SJSA1 (cell line): ENCODE measurements around the gene ADAT2. TPM values are rescaled to one million over a fixed set of nuclear protein-coding genes. Genes with fewer than 3 reads are reported as not detected.
"Not testable (repeated sequence)": the region's sequence is repeated elsewhere in the genome, so short reads cannot be mapped to it uniquely, and the experiment has no call there.

Experiments used
- DNase-seq, 2 experiments: peaks; one replicate each; pipeline ENCODE4 v3.0.0-alpha.2; 2015 to 2020; ENCODE audit warnings: low spot score in 2 of 2, low read depth in 1 of 2
- H3K27ac ChIP-seq: fragments of 250-450 bp; sonication (Bioruptor Pico); 2 replicates; pipeline ENCODE4 v1.5.1; 2020; ENCODE audit warnings: mild to moderate bottlenecking, moderate library complexity
- H3K27me3 ChIP-seq: fragments of 250-450 bp; sonication (Bioruptor Pico); replicated peaks from 2 replicates; pipeline ENCODE4 v1.5.1; 2020; ENCODE audit warnings: mild to moderate bottlenecking, moderate library complexity
- H3K36me3 ChIP-seq: fragments of 250-450 bp; sonication (Bioruptor Pico); 2 replicates; pipeline ENCODE4 v1.5.1; 2020; ENCODE audit warnings: mild to moderate bottlenecking
- H3K4me1 ChIP-seq: fragments of 250-450 bp; sonication (Bioruptor Pico); replicated peaks from 2 replicates; pipeline ENCODE4 v1.6.1; 2021; ENCODE audit warnings: mild to moderate bottlenecking
- H3K4me3 ChIP-seq: fragments of 250-450 bp; sonication (Bioruptor Pico); 2 replicates; pipeline ENCODE4 v1.5.1; 2020; ENCODE audit warnings: mild to moderate bottlenecking
- H3K9me3 ChIP-seq: fragments of 250-450 bp; sonication (Bioruptor Pico); replicated peaks from 2 replicates; pipeline ENCODE4 v1.5.1; 2020; ENCODE audit warnings: mild to moderate bottlenecking
- total RNA-seq: library from RNA; depleted of rRNA; stranded (reverse); fragments of >200 nt; shearing (Covaris generic); gene quantifications from 2 replicates; pipeline ENCODE4 v1.2.3, GENCODE V29; 2014

ADAT2 gene
- total RNA-seq, 1 experiment from 2014 or later = 5.5 TPM

DNA sequence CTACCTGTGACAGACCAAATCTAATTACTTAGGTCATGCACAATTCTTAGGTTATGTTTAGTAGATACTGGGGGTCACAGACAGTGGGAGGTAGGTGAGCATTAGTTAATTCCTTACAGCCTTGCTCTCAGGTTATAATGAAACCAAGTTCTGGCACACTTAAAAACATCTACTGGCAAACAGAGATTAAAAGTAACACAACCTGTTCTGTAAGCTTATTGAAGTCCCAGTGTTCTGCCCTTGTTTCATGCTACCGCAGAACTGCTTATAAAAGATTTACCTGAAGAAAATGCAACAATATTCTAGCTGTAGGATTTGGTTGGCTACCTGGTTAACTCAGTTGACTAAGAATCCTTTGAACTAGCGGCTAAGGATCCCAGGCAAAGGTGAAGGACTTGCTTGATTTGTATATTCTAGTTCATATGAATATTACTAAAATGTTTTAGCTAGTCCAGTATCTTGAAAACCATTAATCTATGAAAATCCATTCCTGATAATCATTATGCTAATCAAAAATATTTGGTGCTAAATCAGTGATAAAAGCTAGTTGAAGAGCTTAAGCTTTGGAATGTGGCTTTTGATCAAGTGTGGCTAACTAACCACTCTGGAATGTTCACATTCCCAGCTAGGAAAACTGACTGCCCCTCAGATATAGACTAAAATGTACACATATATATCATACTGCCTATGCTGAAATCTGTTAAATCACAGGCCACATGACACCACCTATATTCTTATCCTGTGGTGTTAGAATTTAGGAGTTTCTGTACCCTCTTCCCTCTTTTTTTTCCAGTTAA lies 7.3 kb upstream of the ADAT2 start:
- H3K27me3 ChIP-seq = no peaks in the 10 kb centered on the region
- H3K36me3 ChIP-seq = peaks cover 7% of the 10 kb centered on the region; the same call in 1 of the 2 replicates
- no peak overlapping the region for H3K4me3 ChIP-seq
- H3K27ac ChIP-seq = no peak overlapping the region
- DNase-seq = no peak
- H3K4me1 ChIP-seq = peaks cover 5% of the 10 kb centered on the region; the same call in 1 of the 2 replicates
- no peaks in the 10 kb centered on the region for H3K9me3 ChIP-seq

DNA sequence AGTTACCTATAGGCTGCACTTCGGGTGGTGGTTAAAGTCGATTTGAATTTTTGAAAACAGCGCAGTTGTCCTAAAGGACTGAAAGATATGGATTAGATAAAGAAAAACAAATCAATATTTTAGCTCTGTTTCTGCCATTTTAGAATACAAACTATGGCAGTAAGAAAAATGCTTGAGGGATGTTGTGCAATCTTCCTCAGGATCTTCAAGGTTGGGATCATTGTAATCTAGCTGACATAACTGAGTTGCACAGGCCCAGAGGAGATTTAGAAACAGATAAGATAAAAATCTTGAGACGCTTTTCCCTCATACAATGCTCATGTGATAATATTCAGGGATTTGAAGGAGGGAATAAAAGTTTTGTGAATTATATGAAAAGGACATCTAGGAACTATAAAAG lies 1.0 kb upstream of the ADAT2 start:
- DNase-seq = no peak
- H3K27ac ChIP-seq = no peak overlapping the region

DNA sequence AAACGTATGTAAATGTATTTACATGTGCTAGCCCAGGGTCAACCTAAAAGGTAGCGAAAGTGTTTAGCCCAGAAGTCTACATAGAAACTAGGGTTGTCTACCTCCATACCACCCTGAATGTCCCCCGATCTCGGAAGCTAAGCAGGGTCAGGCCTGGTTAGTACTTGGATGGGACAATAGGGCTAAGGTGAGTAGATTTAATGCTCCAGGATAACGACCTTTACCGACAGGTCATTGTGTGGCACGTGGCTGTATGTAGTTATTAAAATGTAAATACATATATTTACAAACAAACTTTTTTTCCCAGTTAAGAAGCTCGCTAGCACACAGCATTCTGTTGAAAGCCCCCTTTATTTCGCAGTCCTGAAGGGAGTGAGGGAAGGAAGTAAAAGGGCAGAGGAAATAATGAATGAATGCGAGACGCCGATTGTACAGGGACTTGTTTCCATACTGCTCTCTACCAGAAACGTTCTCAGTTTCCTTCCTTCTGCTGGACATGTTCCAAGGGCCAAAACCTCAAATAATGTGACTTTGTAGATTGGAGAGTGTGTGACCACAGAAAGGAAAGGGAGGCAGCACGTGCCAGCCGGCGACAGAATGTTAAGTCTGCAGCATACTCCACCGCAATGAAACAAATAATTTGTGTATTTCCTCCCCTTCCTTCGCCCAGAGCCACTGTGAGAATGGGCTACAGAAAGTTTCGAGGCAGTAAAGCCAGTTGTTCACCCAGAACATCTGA lies 612 bp downstream of the ADAT2 start:
- Histone ChIP-seq H3K36me3 (no peaks in the 10 kb centered on the region), H3K4me1 (peaks cover 5% of the 10 kb centered on the region; the same call in 1 of the 2 replicates), H3K27me3 (no peaks in the 10 kb centered on the region), H3K9me3 (no peaks in the 10 kb centered on the region), H3K4me3 (peak overlapping the region; percentile 60), H3K27ac (peak overlapping the region; percentile 30)
- no peak for DNase-seq

More for the DNA sequence above, 1.0 kb upstream of the ADAT2 start:
- H3K36me3 ChIP-seq = no peaks in the 10 kb centered on the region
- peak overlapping the region; percentile 60 for H3K4me3 ChIP-seq
- peaks cover 5% of the 10 kb centered on the region; the same call in 1 of the 2 replicates for H3K4me1 ChIP-seq
- H3K9me3 ChIP-seq = no peaks in the 10 kb centered on the region
- no peaks in the 10 kb centered on the region for H3K27me3 ChIP-seq

DNA sequence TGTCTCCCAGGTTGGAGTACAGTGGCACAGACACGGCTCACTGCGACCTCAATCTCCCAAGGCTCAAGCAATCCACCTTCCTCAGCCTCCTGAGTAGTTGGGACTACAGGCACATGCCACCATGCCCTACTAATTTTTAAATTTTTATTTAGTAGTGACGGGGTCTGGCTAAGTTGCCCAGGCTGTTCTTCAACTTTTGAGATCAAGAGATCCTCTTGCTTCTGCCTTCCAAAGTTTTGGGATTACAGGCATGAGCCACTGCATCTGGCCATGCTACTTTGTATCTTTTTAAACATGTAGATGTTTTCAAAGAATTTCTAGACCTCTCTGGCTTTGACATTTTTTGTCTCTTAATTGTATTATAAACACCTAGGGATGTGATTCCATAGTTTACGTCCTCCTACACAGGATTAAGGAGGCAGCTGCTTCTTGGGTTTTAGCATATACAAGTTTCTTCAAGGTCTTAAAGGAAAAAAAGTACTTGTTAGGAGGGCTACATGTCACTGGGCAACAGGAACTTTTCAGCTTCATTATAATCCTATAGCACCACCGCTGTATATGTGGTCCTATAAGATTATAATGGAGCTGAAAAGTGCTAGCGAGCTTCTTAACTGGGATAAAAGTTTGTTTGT lies 1.3 kb downstream of the ADAT2 start:
- Histone ChIP-seq H3K9me3 (no peaks in the 10 kb centered on the region), H3K27ac (no peak overlapping the region), H3K27me3 (no peaks in the 10 kb centered on the region), H3K4me1 (peaks cover 5% of the 10 kb centered on the region; the same call in 1 of the 2 replicates), H3K36me3 (no peaks in the 10 kb centered on the region), H3K4me3 (peak overlapping the region; percentile 60)
- no peak for DNase-seq

DNA sequence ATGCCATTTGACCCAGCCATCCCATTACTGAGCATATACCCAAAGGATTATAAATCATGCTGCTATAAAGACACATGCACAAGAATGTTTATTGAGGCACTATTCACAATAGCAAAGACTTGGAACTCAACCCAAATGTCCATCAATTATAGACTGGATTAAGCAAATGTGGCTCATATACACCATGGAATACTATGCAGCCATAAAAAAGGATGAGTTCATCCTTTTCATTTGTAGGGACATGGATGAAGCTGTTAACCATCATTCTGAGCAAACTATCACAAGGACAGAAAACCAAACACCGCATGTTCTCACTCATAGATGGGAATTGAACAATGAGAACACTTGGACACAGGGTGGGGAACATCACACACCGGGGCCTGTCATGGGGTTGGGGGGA lies 2.6 kb downstream of the ADAT2 start:
- not testable (repeated sequence) for H3K4me3 ChIP-seq, H3K36me3 ChIP-seq, H3K27ac ChIP-seq, H3K9me3 ChIP-seq, H3K4me1 ChIP-seq, DNase-seq, H3K27me3 ChIP-seq

DNA sequence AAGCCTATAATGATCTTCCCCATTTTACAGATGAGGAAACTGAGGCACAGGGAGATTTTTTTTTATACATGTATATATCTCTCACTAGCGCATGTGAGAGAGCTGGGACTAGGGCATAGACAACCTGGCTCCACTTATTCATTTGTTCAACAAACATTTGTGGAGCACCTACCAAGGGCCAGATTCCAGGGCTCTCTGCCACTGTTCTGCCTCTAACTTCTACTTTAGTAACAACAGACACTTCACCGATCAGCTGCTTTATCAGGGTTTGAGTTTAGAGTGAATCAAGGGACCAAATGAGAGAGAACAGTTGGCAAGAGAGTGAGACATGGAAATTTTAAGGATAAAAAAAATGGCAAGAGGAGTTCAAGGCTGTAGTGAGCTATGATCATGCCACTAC lies 7.4 kb downstream of the ADAT2 start:
- DNase-seq = no peak
- no peaks in the 10 kb centered on the region for H3K36me3 ChIP-seq
- H3K27me3 ChIP-seq = no peaks in the 10 kb centered on the region
- no peak overlapping the region for H3K4me3 ChIP-seq
- H3K4me1 ChIP-seq = no peaks in the 10 kb centered on the region
- no peaks in the 10 kb centered on the region for H3K9me3 ChIP-seq
- no peak overlapping the region for H3K27ac ChIP-seq

DNA sequence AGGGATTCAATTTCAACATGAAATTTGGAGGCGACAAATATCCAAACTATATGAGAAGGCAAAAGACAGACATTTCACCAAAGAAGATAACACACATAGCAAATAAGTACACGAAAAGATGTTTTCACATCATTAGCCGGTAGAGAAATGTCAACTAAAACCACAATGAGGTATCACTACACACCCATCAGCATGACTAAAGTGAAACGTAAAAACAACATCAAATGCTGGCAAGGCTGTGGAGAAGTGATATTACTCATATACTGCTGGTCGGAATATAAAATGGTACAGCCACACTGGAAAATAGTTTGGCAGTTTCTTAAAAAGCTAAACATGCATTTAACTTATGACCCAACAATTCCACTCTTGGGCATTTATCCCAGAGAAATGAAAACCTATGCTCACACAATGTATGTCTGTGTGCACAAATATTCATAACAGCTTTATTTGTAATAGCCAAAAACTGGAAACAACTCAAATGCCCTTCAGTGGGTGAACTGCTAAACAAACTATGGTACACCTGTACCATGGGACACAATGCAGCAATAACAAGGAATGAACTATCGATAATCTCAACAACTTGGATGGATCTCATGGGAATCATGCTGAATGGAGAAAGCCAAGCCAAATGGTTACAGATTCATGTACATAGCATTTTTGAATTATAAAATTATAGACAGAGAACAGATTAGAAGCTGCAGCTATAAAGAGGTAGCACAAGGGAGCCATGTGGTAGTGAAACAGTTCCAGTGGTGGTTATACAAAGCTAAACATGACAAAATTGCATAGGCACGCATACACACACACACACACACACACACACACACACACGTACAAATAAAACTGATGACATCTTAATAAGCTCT lies 8.6 kb downstream of the ADAT2 start:
- H3K27me3 ChIP-seq = no peaks in the 10 kb centered on the region
- no peaks in the 10 kb centered on the region for H3K4me1 ChIP-seq
- H3K4me3 ChIP-seq = no peak overlapping the region
- DNase-seq = no peak
- H3K9me3 ChIP-seq = no peaks in the 10 kb centered on the region
- H3K27ac ChIP-seq = no peak overlapping the region
- no peaks in the 10 kb centered on the region for H3K36me3 ChIP-seq

DNA sequence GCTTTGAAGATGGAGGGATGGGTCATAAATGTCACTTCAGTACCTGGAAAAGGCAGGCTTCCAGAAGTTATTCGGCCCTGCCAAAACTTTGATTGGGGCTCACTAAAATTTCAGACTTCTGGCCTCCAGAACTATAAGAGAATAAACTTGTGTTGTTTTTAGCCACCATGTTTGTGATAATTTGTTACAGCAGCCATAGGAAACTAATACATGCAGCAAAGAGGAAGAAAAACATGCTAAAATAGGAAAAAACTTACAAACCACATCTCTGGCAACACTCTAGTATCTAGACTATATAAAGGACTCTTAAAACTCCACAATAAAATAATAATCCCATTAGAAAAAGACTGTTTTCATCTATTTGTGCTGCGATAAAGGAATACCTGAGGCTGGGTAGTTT lies 9.5 kb downstream of the ADAT2 start:
- no peak for DNase-seq
- Histone ChIP-seq H3K4me3 (no peak overlapping the region), H3K27ac (no peak overlapping the region)

DNA sequence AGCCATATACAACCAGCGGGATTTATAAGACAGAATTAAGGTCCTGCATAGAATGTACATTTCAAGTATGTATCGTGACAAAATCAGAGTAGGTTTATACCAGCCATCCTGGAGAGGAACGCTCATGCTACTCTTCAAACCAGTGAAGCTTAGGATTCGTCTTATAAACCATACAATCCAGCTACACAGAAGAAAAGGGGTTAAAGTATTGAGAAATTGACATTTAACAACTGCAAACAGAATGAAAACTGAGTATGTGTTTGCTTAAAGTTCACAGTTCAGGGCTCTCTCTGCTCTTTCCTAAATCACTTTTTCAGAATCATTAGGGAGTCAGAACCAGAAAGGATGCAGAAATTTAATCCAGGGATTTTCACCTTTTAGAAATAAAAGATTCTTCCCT lies 17.9 kb downstream of the ADAT2 start:
- DNase-seq = no peak
- Histone ChIP-seq H3K27ac (no peak overlapping the region), H3K9me3 (no peaks in the 10 kb centered on the region), H3K36me3 (no peaks in the 10 kb centered on the region), H3K4me3 (no peak overlapping the region), H3K27me3 (no peaks in the 10 kb centered on the region), H3K4me1 (no peaks in the 10 kb centered on the region)

More for the DNA sequence above, 9.5 kb downstream of the ADAT2 start:
- no peaks in the 10 kb centered on the region for H3K9me3 ChIP-seq
- no peaks in the 10 kb centered on the region for H3K27me3 ChIP-seq
- H3K4me1 ChIP-seq = no peaks in the 10 kb centered on the region
- no peaks in the 10 kb centered on the region for H3K36me3 ChIP-seq

DNA sequence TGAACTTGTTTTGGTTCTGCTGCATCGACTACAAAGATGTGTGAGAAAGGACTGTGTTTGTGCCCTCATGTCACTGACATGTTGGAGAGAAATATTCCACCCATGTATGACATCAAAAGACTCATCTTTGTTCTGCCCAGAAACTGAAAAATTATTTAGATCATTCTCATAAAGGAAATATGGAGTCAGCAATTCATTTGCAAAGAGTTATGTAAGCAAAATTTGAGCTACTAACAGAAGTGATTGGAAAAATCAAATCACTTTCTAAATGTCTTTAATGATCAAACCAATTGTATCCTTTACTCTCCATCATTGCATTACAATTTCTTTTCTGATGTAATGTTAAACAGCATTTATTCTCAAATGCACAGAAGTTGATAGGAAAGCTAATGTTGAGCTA lies 19.3 kb downstream of the ADAT2 start:
- no peaks in the 10 kb centered on the region for H3K36me3 ChIP-seq

DNA sequence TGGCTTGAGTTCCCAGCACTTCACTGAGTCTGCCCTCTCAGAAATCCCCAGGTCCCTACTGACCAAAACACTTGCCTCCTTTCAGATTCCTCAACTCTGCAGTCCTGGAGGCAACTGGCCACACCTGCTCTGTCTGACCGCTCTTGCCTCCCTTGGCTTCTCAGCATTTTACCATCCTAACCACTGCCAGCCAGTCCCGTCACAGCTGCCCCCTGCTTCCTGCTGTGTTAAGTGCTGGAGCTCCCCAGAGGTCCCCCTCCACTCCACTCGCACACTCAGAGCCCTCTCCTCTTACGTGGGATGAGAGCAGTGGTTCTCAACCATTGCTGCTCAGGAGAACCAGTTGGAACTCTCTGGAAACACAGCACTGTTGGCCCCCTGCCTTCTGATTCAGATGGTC lies 20.5 kb downstream of the ADAT2 start:
- Histone ChIP-seq H3K9me3 (no peaks in the 10 kb centered on the region), H3K4me3 (no peak overlapping the region), H3K4me1 (0 out of 2 replicates have a peak, but pooled peaks cover 3% of the 10 kb centered on the region), H3K27ac (no peak overlapping the region), H3K27me3 (no peaks in the 10 kb centered on the region), H3K36me3 (no peaks in the 10 kb centered on the region)
- no peak for DNase-seq

More for the DNA sequence above, 19.3 kb downstream of the ADAT2 start:
- DNase-seq = no peak
- Histone ChIP-seq H3K4me1 (0 out of 2 replicates have a peak, but pooled peaks cover 3% of the 10 kb centered on the region), H3K27ac (no peak overlapping the region), H3K9me3 (no peaks in the 10 kb centered on the region), H3K4me3 (no peak overlapping the region), H3K27me3 (no peaks in the 10 kb centered on the region)

DNA sequence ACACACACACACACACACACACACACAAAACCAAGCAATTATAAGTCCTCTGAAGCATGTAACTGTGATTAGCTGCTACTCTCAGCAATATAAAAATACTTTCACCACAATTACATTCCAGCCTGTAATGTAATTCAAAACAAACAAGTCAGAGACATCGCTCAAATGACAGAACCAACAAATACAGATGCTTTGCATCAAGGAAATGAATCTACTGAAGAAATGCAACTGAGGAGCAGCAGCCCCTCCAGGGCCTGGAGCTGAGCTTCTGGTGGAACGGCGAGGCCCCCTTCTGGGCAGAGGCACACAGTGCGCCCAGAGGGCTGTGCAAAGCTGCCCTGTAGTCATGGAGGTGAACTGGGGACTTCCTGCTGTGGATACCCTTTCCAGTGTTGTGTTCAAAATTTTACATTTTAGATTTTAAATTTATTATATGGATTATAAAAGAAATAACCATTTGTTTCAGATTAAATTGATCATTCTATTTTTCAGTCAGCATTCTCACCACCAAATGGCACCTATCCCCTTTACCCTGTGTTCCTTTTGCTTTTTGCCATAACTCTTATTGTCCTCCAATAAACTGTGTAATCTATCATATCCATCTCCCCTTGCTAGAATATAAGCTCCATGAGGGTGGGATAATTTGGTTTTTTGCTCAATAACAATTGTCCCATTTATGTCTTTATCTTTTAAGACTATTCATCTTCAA lies 23.2 kb downstream of the ADAT2 start:
- Histone ChIP-seq H3K4me3 (no peak overlapping the region), H3K27me3 (no peaks in the 10 kb centered on the region), H3K9me3 (no peaks in the 10 kb centered on the region), H3K36me3 (no peaks in the 10 kb centered on the region), H3K27ac (no peak overlapping the region), H3K4me1 (0 out of 2 replicates have a peak, but pooled peaks cover 3% of the 10 kb centered on the region)
- peak; percentile 64 to 68 for DNase-seq

DNA sequence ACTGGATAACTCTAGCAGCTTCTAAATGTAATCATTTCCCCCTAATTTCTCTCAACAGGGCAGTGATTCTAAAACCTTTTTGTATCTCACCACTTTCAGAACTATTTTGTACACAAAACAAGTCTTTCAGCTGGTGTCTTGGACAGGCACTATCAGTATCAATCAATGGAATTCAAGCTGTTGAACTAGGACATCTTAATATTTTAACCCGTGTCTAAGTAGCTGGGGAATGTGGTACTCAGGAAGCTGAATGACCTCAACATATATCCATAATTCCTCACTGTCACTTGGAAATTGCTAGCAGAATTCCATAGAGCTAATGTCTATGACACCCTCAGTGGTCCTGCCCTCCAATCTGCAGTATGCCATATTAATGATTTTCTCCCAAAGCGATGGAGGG lies 24.5 kb downstream of the ADAT2 start:
- H3K4me1 ChIP-seq = 0 out of 2 replicates have a peak, but pooled peaks cover 3% of the 10 kb centered on the region
- H3K36me3 ChIP-seq = no peaks in the 10 kb centered on the region
- no peak overlapping the region for H3K27ac ChIP-seq
- H3K4me3 ChIP-seq = no peak overlapping the region
- DNase-seq = no peak
- no peaks in the 10 kb centered on the region for H3K9me3 ChIP-seq
- no peaks in the 10 kb centered on the region for H3K27me3 ChIP-seq
